MM.1S (cell line): ENCODE data around the gene ROBO3.

Source experiments
- DNase-seq: peaks from one replicate; pipeline ENCODE4 v3.0.0-alpha.2; 2015
- H2AFZ ChIP-seq: fragments of 300-600 bp; sonication (generic); 2 replicates; pipeline ENCODE4 v1.6.0; 2016; ENCODE audit warnings: antibody characterized with exemption, low read length
- H3F3A ChIP-seq: fragments of 300-600 bp; sonication (generic); 2 replicates; pipeline ENCODE4 v1.6.1; 2016; ENCODE audit warnings: mild to moderate bottlenecking, antibody characterized with exemption, low read length, moderate library complexity, mixed read lengths; ENCODE audit not compliant: insufficient read depth
- H3K27ac ChIP-seq: fragments of 300-600 bp; sonication (generic); 2 replicates; pipeline ENCODE4 v1.5.1; 2016; ENCODE audit warnings: mild to moderate bottlenecking, low read length
- H3K27me3 ChIP-seq: fragments of 300-600 bp; sonication (generic); replicated peaks from 2 replicates; pipeline ENCODE4 v1.6.0; 2016; ENCODE audit warnings: low read length; ENCODE audit not compliant: insufficient read depth
- H3K36me3 ChIP-seq: fragments of 300-600 bp; sonication (generic); replicated peaks from 2 replicates; pipeline ENCODE4 v1.6.1; 2016; ENCODE audit warnings: mild to moderate bottlenecking, low read length, mixed read lengths; ENCODE audit not compliant: insufficient read depth
- H3K4me1 ChIP-seq: fragments of 300-600 bp; sonication (generic); 2 replicates; pipeline ENCODE4 v1.6.1; 2016; ENCODE audit warnings: low read length, mixed read lengths
- H3K4me2 ChIP-seq: fragments of 300-600 bp; sonication (generic); 2 replicates; pipeline ENCODE4 v1.6.0; 2016; ENCODE audit warnings: low read depth, low read length
- H3K4me3 ChIP-seq: fragments of 300-600 bp; sonication (generic); 2 replicates; pipeline ENCODE4 v1.5.1; 2016; ENCODE audit warnings: low read length, mixed read lengths
- H3K79me2 ChIP-seq: fragments of 300-600 bp; sonication (generic); 2 replicates; pipeline ENCODE4 v1.6.1; 2016; ENCODE audit warnings: mixed run types, low read length, mixed read lengths
- H3K9ac ChIP-seq: fragments of 300-600 bp; sonication (generic); 2 replicates; pipeline ENCODE4 v1.6.1; 2016; ENCODE audit warnings: low read length, mixed read lengths
- H3K9me2 ChIP-seq: fragments of 300-600 bp; sonication (generic); replicated peaks from 2 replicates; pipeline ENCODE4 v1.6.1; 2016; ENCODE audit warnings: mild to moderate bottlenecking, low read length, mixed read lengths; ENCODE audit not compliant: insufficient read depth
- H3K9me3 ChIP-seq: fragments of 300-600 bp; sonication (generic); replicated peaks from 2 replicates; pipeline ENCODE4 v1.6.1; 2016; ENCODE audit warnings: mild to moderate bottlenecking, low read length, mixed read lengths; ENCODE audit not compliant: insufficient read depth
- H4K20me1 ChIP-seq: fragments of 300-600 bp; sonication (generic); 2 replicates; pipeline ENCODE4 v1.6.1; 2016; ENCODE audit warnings: mild to moderate bottlenecking, low read length, moderate library complexity, mixed read lengths; ENCODE audit not compliant: insufficient read depth
- CTCF ChIP-seq: fragments of 300-600 bp; sonication (generic); IDR thresholded peaks from 2 replicates; pipeline ENCODE4 v1.5.1; 2016; ENCODE audit warnings: antibody characterized with exemption, low read length, mixed read lengths
- EZH2 ChIP-seq: fragments of 300-600 bp; sonication (generic); optimal IDR thresholded peaks from 2 replicates; pipeline ENCODE3; 2017; ENCODE audit warnings: low read depth, mild to moderate bottlenecking, antibody characterized with exemption, low read length, mixed read lengths
- EZH2phosphoT487 ChIP-seq: fragments of 300-600 bp; sonication (generic); IDR thresholded peaks from 2 replicates; pipeline ENCODE4 v1.6.1; 2018; ENCODE audit warnings: antibody characterized with exemption, low read length

ROBO3 gene

GRCh38 chr11:124821995-124822730, 43.1 kb upstream of the ROBO3 start:
- Histone ChIP-seq H3K36me3 (no peaks in the 10 kb centered on the region), H3K4me3 (no peak overlapping the region), H3K4me2 (no peak overlapping the region), H3K27me3 (no peaks in the 10 kb centered on the region), H4K20me1 (no peaks in the 10 kb centered on the region), H3K9me2 (no peaks in the 10 kb centered on the region), H3K79me2 (no peaks in the 10 kb centered on the region), H3K27ac (no peak overlapping the region), H3K9ac (no peak overlapping the region), H2AFZ (no peak overlapping the region), H3K4me1 (no peaks in the 10 kb centered on the region), H3F3A (no peaks in the 10 kb centered on the region), H3K9me3 (no peaks in the 10 kb centered on the region)
- no peak for TF ChIP-seq CTCF
- no peak for TF ChIP-seq EZH2
- no peak for TF ChIP-seq EZH2phosphoT487
- DNase-seq = no peak

- no peak for DNase-seq
- no peaks in the 10 kb centered on the region for H3K36me3 ChIP-seq
- H3K9ac ChIP-seq = no peak overlapping the region
- H3K9me2 ChIP-seq = no peaks in the 10 kb centered on the region
- no peaks in the 10 kb centered on the region for H3K4me1 ChIP-seq
- no peak overlapping the region for H3K4me3 ChIP-seq
- H2AFZ ChIP-seq = no peak overlapping the region
- no peaks in the 10 kb centered on the region for H4K20me1 ChIP-seq
- H3K27ac ChIP-seq = no peak overlapping the region
- TF ChIP-seq CTCF (no peak), EZH2 (no peak), EZH2phosphoT487 (no peak)
- no peak overlapping the region for H3K4me2 ChIP-seq
- no peaks in the 10 kb centered on the region for H3K79me2 ChIP-seq
- no peaks in the 10 kb centered on the region for H3K9me3 ChIP-seq
- H3K27me3 ChIP-seq = no peaks in the 10 kb centered on the region
- no peaks in the 10 kb centered on the region for H3F3A ChIP-seq
These were observed 41.5 kb upstream of the ROBO3 start for GRCh38 chr11:124823512-124824376.

GRCh38 chr11:124825876-124826275, 39.4 kb upstream of the ROBO3 start:
- DNase-seq = no peak
- H3K4me3 ChIP-seq = no peak overlapping the region
- H3K79me2 ChIP-seq = no peaks in the 10 kb centered on the region
- H3F3A ChIP-seq = no peaks in the 10 kb centered on the region
- no peaks in the 10 kb centered on the region for H3K9me2 ChIP-seq
- no peaks in the 10 kb centered on the region for H3K9me3 ChIP-seq
- no peaks in the 10 kb centered on the region for H3K4me1 ChIP-seq
- no peaks in the 10 kb centered on the region for H3K27me3 ChIP-seq
- H2AFZ ChIP-seq = no peak overlapping the region
- TF ChIP-seq EZH2 (no peak), CTCF (no peak), EZH2phosphoT487 (no peak)
- no peaks in the 10 kb centered on the region for H4K20me1 ChIP-seq
- H3K9ac ChIP-seq = no peak overlapping the region
- no peaks in the 10 kb centered on the region for H3K36me3 ChIP-seq
- no peak overlapping the region for H3K4me2 ChIP-seq
- no peak overlapping the region for H3K27ac ChIP-seq
